K562 (cell line): ENCODE data around the gene TNFAIP8L1.

Experiments
- CREB1 ChIP-seq, 2 experiments: sonication (generic) in 1 of 2; formaldehyde crosslinking in 1 of 2; IDR thresholded peaks; 2 replicates each; pipeline versions ENCODE4 v1.6.1 to v1.8.0; 2012 to 2022; ENCODE audit warnings: inconsistent platforms in 1 of 2, mild to moderate bottlenecking in 1 of 2, missing genetic modification reagents in 1 of 2, moderate library complexity in 1 of 2
- CTCF ChIP-seq, 3 experiments: IDR thresholded peaks in 2 of 3; conservative IDR thresholded peaks in 1 of 3; 2 replicates each; pipeline ENCODE4 v1.5.1; 2011 to 2012; ENCODE audit warnings: low read length in 3 of 3, mild to moderate bottlenecking in 3 of 3, control low read depth in 2 of 3, improper control_type of control experiment in 1 of 3, inconsistent platforms in 1 of 3, low read depth in 1 of 3, mixed read lengths in 1 of 3, moderate library complexity in 1 of 3; ENCODE audit not compliant: insufficient read depth in 2 of 3
- E2F5 ChIP-seq: sonication (generic); formaldehyde crosslinking; IDR thresholded peaks from 2 replicates; pipeline ENCODE4 v1.8.0; 2022; ENCODE audit warnings: mild to moderate bottlenecking, missing genetic modification reagents
- EZH2 ChIP-seq: IDR thresholded peaks from 2 replicates; pipeline ENCODE4 v1.6.1; 2012; ENCODE audit warnings: low read depth, mild to moderate bottlenecking, inconsistent platforms, low read length, borderline replicate concordance
- FIP1L1 ChIP-seq: fragments of 200-400 bp; formaldehyde crosslinking; IDR thresholded peaks from 2 replicates; pipeline ENCODE4 v1.6.1; 2018; ENCODE audit warnings: mild to moderate bottlenecking, low read depth, low read length; ENCODE audit not compliant: poor library complexity, severe bottlenecking
- GTF2F1 ChIP-seq: IDR thresholded peaks from 2 replicates; pipeline ENCODE4 v1.6.1; 2011; ENCODE audit warnings: low read depth, low read length, improper control_type of control experiment
- MYC ChIP-seq, 2 experiments: fragments of 250-450 bp in 1 of 2; sonication (Bioruptor Pico) in 1 of 2; IDR thresholded peaks; 2 replicates each; pipeline versions ENCODE4 v1.5.1 to v1.6.1; 2012 to 2021; ENCODE audit warnings: low read depth in 2 of 2, borderline replicate concordance in 1 of 2, improper control_type of control experiment in 1 of 2, low read length in 1 of 2, mild to moderate bottlenecking in 1 of 2, moderate library complexity in 1 of 2
- NRF1 ChIP-seq, 2 experiments: fragments of 450-650 bp; IDR thresholded peaks in 1 of 2; conservative IDR thresholded peaks in 1 of 2; 2 replicates each; pipeline ENCODE4 v1.6.1; 2014; ENCODE audit warnings: mild to moderate bottlenecking in 2 of 2
- POLR2A ChIP-seq: fragments of 450-650 bp; conservative IDR thresholded peaks from 2 replicates; pipeline ENCODE4 v1.6.1; 2016
- RAD21 ChIP-seq, 2 experiments: fragments of 250-450 bp in 1 of 2; fragments of 450-650 bp in 1 of 2; sonication (Bioruptor Pico) in 1 of 2; formaldehyde crosslinking in 1 of 2; IDR thresholded peaks in 1 of 2; conservative IDR thresholded peaks in 1 of 2; 2 replicates each; pipeline versions ENCODE4 v1.4.0 to v1.8.0; 2020 to 2022; ENCODE audit warnings: mild to moderate bottlenecking in 2 of 2, moderate library complexity in 1 of 2
- TCF7L2 ChIP-seq: fragments of 150-350 bp; IDR thresholded peaks from 2 replicates; pipeline ENCODE4 v1.6.1; 2016; ENCODE audit warnings: low read depth, mild to moderate bottlenecking, low read length, moderate library complexity
- TSHZ1 ChIP-seq: fragments of 250-450 bp; sonication (Bioruptor Pico); IDR thresholded peaks from 2 replicates; pipeline ENCODE4 v1.4.0; 2020; ENCODE audit warnings: mild to moderate bottlenecking, moderate library complexity
- ZNF274 ChIP-seq: IDR thresholded peaks from 2 replicates; pipeline ENCODE4 v1.6.1; 2011; ENCODE audit warnings: low read depth, mild to moderate bottlenecking, low read length, moderate library complexity, borderline replicate concordance

DNA sequence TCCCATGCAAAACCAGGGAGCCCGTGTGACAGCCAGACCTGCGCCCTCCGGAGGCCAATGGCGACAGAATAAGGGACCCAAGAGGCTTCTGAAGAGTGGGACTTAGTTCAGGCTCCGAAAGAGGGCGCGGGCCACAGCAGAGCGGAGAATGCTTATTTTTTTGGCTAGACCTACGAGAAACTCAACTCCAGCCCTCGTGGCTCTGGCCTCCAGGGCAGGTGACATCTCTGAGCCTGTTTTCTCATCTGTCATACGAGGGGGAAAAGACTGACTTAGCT lies 61.3 kb downstream of the TNFAIP8L1 start:
- no peak for TF ChIP-seq EZH2
- no peak for TF ChIP-seq ZNF274
- TF ChIP-seq MYC (IDR thresholded peaks at IDR 0.05; ENCODE audit: low read depth, low read length), result no peak
- TF ChIP-seq MYC (CRISPR knock-in tag; IDR thresholded peaks at IDR 0.05; ENCODE audit: borderline replicate concordance, low read depth), result no peak
- TF ChIP-seq E2F5, result no peak
- TF ChIP-seq TCF7L2, result no peak
- no peak for TF ChIP-seq GTF2F1
- no peak for TF ChIP-seq FIP1L1
- no peak for TF ChIP-seq POLR2A
- peak in 1 of 3 experiments; percentile 21; a peak in 1 of 6 replicates for TF ChIP-seq CTCF (IDR thresholded peaks at IDR 0.05 in 2 of 3, conservative IDR thresholded peaks at IDR 0.05 in 1 of 3; ENCODE audit: insufficient read depth in 2 of 3, low read depth in 1 of 3, low read length in 3 of 3)
- no peak for TF ChIP-seq TSHZ1 (CRISPR knock-in tag)
- no peak for TF ChIP-seq CREB1 (IDR thresholded peaks at IDR 0.05)
- TF ChIP-seq CREB1 (CRISPR knock-in tag; IDR thresholded peaks at IDR 0.05), result no peak
- no peak for TF ChIP-seq NRF1 (conservative IDR thresholded peaks at IDR 0.05 in 1 of 2, IDR thresholded peaks at IDR 0.05 in 1 of 2)
- TF ChIP-seq RAD21 (CRISPR knock-in tag; conservative IDR thresholded peaks at IDR 0.05 in 1 of 2, IDR thresholded peaks at IDR 0.05 in 1 of 2), result no peak
